PC-9 (cell line): Measurements from ENCODE around the gene FAM9A. TPM values are rescaled to one million over a fixed set of nuclear protein-coding genes. Genes with fewer than 3 reads are reported as not detected.

Experiments
- BruUV-seq: library from RNA; stranded (reverse); fragments of 400-500 nt; replicated peaks from 2 replicates; lab custom pipeline; 2021; lab: Mats Ljungman, UMichigan
- CTCF ChIA-PET: fragments of 300-600 bp; sonication (Branson Sonifier 250); formaldehyde crosslinking; loops from one replicate; lab custom pipeline; 2022; ENCODE audit warnings: antibody characterized with exemption; lab: Charles Lee
- POLR2A ChIA-PET: fragments of 300-600 bp; sonication (Branson Sonifier 250); formaldehyde crosslinking; loops from one replicate; lab custom pipeline; 2022; ENCODE audit warnings: antibody characterized with exemption; ENCODE audit not compliant: unreplicated experiment; lab: Charles Lee
- DNase-seq, 2 experiments: peaks; one replicate each; pipeline versions ENCODE4 v3.0.0 to v3.0.0-alpha.2; 2015 to 2022; ENCODE audit warnings: mixed read lengths in 1 of 2
- H2AFZ ChIP-seq: fragments of 200-600 bp; sonication (generic); 2 replicates; pipeline ENCODE4 v1.8.1; 2017; ENCODE audit warnings: antibody characterized with exemption
- H3F3A ChIP-seq: fragments of 200-600 bp; sonication (generic); 2 replicates; pipeline ENCODE4 v1.8.1; 2017; ENCODE audit warnings: antibody characterized with exemption, mild to moderate bottlenecking, low read depth; ENCODE audit not compliant: insufficient read depth
- H3K27ac ChIP-seq: fragments of 200-600 bp; sonication (generic); 2 replicates; pipeline ENCODE4 v1.6.1; 2016; ENCODE audit warnings: mixed run types
- H3K27me3 ChIP-seq: fragments of 200-600 bp; sonication (generic); 2 replicates; pipeline ENCODE4 v1.6.1; 2016; ENCODE audit warnings: low read depth, mixed run types; ENCODE audit not compliant: insufficient read depth
- H3K36me3 ChIP-seq: fragments of 200-600 bp; sonication (generic); 2 replicates; pipeline ENCODE4 v1.6.1; 2016; ENCODE audit warnings: low read depth, mixed run types
- H3K4me1 ChIP-seq: fragments of 200-600 bp; sonication (generic); replicated peaks from 2 replicates; pipeline ENCODE4 v1.6.1; 2016; ENCODE audit warnings: mixed run types; ENCODE audit not compliant: insufficient read depth
- H3K4me2 ChIP-seq: fragments of 200-600 bp; sonication (generic); 2 replicates; pipeline ENCODE4 v1.6.1; 2017; ENCODE audit warnings: mixed run types
- H3K4me3 ChIP-seq: fragments of 200-600 bp; sonication (generic); 2 replicates; pipeline ENCODE4 v1.6.1; 2016; ENCODE audit warnings: mixed run types
- H3K79me2 ChIP-seq: fragments of 200-600 bp; sonication (generic); 2 replicates; pipeline ENCODE4 v1.6.1; 2017; ENCODE audit warnings: low read depth, mixed run types
- H3K9me2 ChIP-seq: fragments of 200-600 bp; sonication (generic); 2 replicates; pipeline ENCODE4 v1.8.1; 2017; ENCODE audit warnings: mild to moderate bottlenecking; ENCODE audit not compliant: insufficient read depth
- H3K9me3 ChIP-seq: fragments of 200-600 bp; sonication (generic); 2 replicates; pipeline ENCODE4 v1.8.1; 2016; ENCODE audit warnings: low read depth; ENCODE audit not compliant: insufficient read depth
- H4K20me1 ChIP-seq: fragments of 200-600 bp; sonication (generic); 2 replicates; pipeline ENCODE4 v1.8.1; 2017; ENCODE audit not compliant: insufficient read depth
- EZH2 ChIP-seq: fragments of 200-600 bp; sonication (generic); IDR thresholded peaks from 2 replicates; pipeline ENCODE4 v1.8.0; 2017; ENCODE audit warnings: antibody characterized with exemption, low read depth
- intact Hi-C: fragments of 100-400 bp; cut with micrococcal nuclease; formaldehyde crosslinking; loops from one replicate; pipeline ENCODE4 v1.10.0; 2022; ENCODE audit not compliant: unreplicated experiment
- total RNA-seq: library from RNA; stranded (reverse); gene quantifications from 2 replicates; pipeline ENCODE4 v1.2.3, GENCODE V29; 2021
- TF ChIP-seq, protein P1 (sequence below): fragments of 200-600 bp; sonication (generic); conservative IDR thresholded peaks from 2 replicates; pipeline ENCODE4 v1.6.1; 2017; ENCODE audit warnings: mixed run types, antibody characterized with exemption, mild to moderate bottlenecking, moderate library complexity

Gene FAM9A
- total RNA-seq, 1 experiment from 2014 or later = not detected

DNA sequence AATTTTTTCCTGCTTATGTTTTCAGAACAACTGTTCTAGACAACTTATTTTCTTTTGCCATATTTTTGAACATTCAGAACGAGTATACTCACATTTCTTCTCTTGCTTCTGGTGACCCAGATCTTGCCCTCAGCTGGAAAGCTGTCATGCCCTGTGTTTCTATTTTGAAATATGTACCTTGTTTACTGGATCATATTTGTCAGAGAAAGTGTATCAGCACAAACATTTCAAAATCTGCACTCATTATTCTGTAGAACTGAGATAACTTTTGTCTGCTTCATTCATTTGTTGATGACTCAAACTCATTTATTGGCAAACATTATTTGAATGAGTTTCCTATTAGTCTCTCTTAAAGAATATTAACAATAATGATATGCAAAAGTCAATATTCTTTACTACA lies 46.2 kb upstream of the FAM9A start:
- Histone ChIP-seq H3K9me2 (no peaks in the 10 kb centered on the region), H3K36me3 (peaks cover 4% of the 10 kb centered on the region; the same call in 1 of the 2 replicates), H3K4me2 (peak overlapping the region; percentile 81), H4K20me1 (no peaks in the 10 kb centered on the region), H3K27ac (peak overlapping the region; percentile 90), H2AFZ (no peak overlapping the region), H3K4me3 (0 out of 2 replicates have a peak overlapping the region, but pooled peaks have one; percentile 38), H3K27me3 (no peaks in the 10 kb centered on the region), H3K4me1 (peaks cover 65% of the 10 kb centered on the region), H3F3A (peaks cover 42% of the 10 kb centered on the region), H3K79me2 (no peaks in the 10 kb centered on the region), H3K9me3 (no peaks in the 10 kb centered on the region)
- POLR2A ChIA-PET = no interaction called here
- BruUV-seq = no TSS peak
- intact Hi-C loops = no loop called here
- no peak for TF ChIP-seq EZH2
- TF ChIP-seq, protein P1, sequence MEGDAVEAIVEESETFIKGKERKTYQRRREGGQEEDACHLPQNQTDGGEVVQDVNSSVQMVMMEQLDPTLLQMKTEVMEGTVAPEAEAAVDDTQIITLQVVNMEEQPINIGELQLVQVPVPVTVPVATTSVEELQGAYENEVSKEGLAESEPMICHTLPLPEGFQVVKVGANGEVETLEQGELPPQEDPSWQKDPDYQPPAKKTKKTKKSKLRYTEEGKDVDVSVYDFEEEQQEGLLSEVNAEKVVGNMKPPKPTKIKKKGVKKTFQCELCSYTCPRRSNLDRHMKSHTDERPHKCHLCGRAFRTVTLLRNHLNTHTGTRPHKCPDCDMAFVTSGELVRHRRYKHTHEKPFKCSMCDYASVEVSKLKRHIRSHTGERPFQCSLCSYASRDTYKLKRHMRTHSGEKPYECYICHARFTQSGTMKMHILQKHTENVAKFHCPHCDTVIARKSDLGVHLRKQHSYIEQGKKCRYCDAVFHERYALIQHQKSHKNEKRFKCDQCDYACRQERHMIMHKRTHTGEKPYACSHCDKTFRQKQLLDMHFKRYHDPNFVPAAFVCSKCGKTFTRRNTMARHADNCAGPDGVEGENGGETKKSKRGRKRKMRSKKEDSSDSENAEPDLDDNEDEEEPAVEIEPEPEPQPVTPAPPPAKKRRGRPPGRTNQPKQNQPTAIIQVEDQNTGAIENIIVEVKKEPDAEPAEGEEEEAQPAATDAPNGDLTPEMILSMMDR = no peak
- DNase-seq = no peak
- CTCF ChIA-PET = no interaction called here

DNA sequence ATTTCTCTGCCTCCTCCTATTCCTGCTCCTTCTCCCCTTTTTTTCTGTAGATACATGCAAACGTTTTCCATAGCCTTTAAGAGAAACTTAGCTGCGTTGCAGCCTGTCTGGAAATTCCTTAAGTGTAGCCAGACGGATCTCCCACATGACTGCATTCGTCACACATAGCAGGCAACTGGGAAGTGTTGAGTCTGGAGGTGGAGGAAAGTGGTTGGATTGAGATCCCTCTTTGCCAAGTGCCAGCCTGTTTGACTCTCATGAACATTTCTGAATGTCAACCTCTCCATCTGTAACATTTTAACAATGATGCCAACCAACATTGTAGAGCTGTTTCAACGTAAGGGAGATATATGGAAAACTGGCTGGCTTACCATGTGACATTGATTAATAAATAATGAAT lies 45.1 kb upstream of the FAM9A start:
- Histone ChIP-seq H3F3A (peaks cover 42% of the 10 kb centered on the region), H3K9me2 (no peaks in the 10 kb centered on the region), H3K27me3 (no peaks in the 10 kb centered on the region), H3K4me3 (no peak overlapping the region), H2AFZ (no peak overlapping the region), H3K36me3 (peaks cover 2% of the 10 kb centered on the region; the same call in 1 of the 2 replicates), H3K27ac (no peak overlapping the region), H3K4me1 (peaks cover 60% of the 10 kb centered on the region), H4K20me1 (no peaks in the 10 kb centered on the region), H3K79me2 (no peaks in the 10 kb centered on the region), H3K4me2 (no peak overlapping the region), H3K9me3 (no peaks in the 10 kb centered on the region)
- intact Hi-C loops = no loop called here
- no peak for TF ChIP-seq EZH2
- TF ChIP-seq, protein P1 = no peak
- ChIA-PET POLR2A (no interaction called here), CTCF (no interaction called here)
- no peak for DNase-seq
- BruUV-seq = no TSS peak

DNA sequence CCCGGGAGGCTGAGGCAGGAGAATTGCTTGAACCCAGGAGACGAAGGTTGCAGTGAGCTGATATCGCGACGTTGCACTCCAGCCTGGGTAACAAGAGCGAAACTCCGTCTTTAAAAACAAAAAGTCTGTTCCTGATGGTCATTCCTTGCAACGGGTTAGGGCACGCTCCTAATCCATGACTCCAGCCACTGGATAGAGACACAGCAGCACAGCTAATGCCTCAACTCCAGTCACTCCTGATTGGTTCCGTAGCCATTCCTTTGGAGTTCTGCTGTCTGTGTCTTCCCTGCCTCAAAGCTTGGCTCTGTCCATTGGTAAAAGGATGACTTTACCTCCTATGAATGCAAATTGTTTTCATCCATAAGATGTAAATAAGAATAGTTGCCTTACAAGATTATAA lies 44.3 kb upstream of the FAM9A start:
- H3K9me3 ChIP-seq = no peaks in the 10 kb centered on the region
- no peak overlapping the region for H3K4me2 ChIP-seq
- peaks cover 52% of the 10 kb centered on the region for H3K4me1 ChIP-seq
- TF ChIP-seq EZH2 = no peak
- TF ChIP-seq, protein P1 = no peak
- peaks cover 37% of the 10 kb centered on the region for H3F3A ChIP-seq
- TSS peak; percentile 17 for BruUV-seq
- ChIA-PET POLR2A (interaction anchor here (0.6 kb wide), 1 partner anchor 23 kb away, joined by 4 read pairs; no protein-coding TSS in a partner anchor), CTCF (interaction anchor here (0.7 kb wide), 1 partner anchor 34 kb away, joined by 4 read pairs; no protein-coding TSS in a partner anchor)
- no peaks in the 10 kb centered on the region for H3K9me2 ChIP-seq
- H4K20me1 ChIP-seq = no peaks in the 10 kb centered on the region
- H3K4me3 ChIP-seq = no peak overlapping the region
- H2AFZ ChIP-seq = no peak overlapping the region
- no peak overlapping the region for H3K27ac ChIP-seq
- DNase-seq = no peak
- H3K36me3 ChIP-seq = no peaks in the 10 kb centered on the region
- no peaks in the 10 kb centered on the region for H3K27me3 ChIP-seq
- intact Hi-C loops = no loop called here
- H3K79me2 ChIP-seq = no peaks in the 10 kb centered on the region
